Measurements from ENCODE around the gene INSRR. TPM values are rescaled to one million over a fixed set of nuclear protein-coding genes. Genes with fewer than 3 reads are reported as not detected.

INSRR gene
- total RNA-seq, 1 donor from 2014 or later, result 6.9 TPM

- peaks cover 19% of the 10 kb centered on the region for H3K27me3 Mint-ChIP-seq (ENCODE audit: unreplicated experiment)
- peaks cover 12% of the 10 kb centered on the region for H3K4me1 Mint-ChIP-seq (ENCODE audit: low read depth, unreplicated experiment)
- H3K9me3 Mint-ChIP-seq (ENCODE audit: unreplicated experiment), result peaks cover 14% of the 10 kb centered on the region
- H3K4me3 Mint-ChIP-seq (ENCODE audit: unreplicated experiment), result peak overlapping the region; percentile 80
- no peak for DNase-seq
- TF ChIP-seq CTCF (IDR thresholded peaks at IDR 0.05; ENCODE audit: partially characterized antibody, unreplicated experiment), result no peak
- peaks cover 10% of the 10 kb centered on the region for H3K36me3 Mint-ChIP-seq (ENCODE audit: unreplicated experiment)
- H3K27ac Mint-ChIP-seq (ENCODE audit: unreplicated experiment), result peak overlapping the region; percentile 87
Observed at GRCh38 chr1:156815961-156816422, 42.9 kb downstream of the INSRR start.

GRCh38 chr1:156815307-156815826, 43.5 kb downstream of the INSRR start:
- Mint-ChIP-seq H3K27me3 (ENCODE audit: unreplicated experiment) (peaks cover 17% of the 10 kb centered on the region), H3K4me3 (ENCODE audit: unreplicated experiment) (peak overlapping the region; percentile 80), H3K4me1 (ENCODE audit: low read depth, unreplicated experiment) (peaks cover 12% of the 10 kb centered on the region), H3K9me3 (ENCODE audit: unreplicated experiment) (peaks cover 14% of the 10 kb centered on the region), H3K27ac (ENCODE audit: unreplicated experiment) (peak overlapping the region; percentile 87), H3K36me3 (ENCODE audit: unreplicated experiment) (peaks cover 5% of the 10 kb centered on the region)
- DNase-seq, result peak; percentile 49
- no peak for TF ChIP-seq CTCF (IDR thresholded peaks at IDR 0.05; ENCODE audit: partially characterized antibody, unreplicated experiment)

GRCh38 chr1:156814571-156815260, 44.2 kb downstream of the INSRR start:
- Mint-ChIP-seq H3K27ac (ENCODE audit: unreplicated experiment) (peak overlapping the region; percentile 87), H3K36me3 (ENCODE audit: unreplicated experiment) (peaks cover 5% of the 10 kb centered on the region), H3K27me3 (ENCODE audit: unreplicated experiment) (peaks cover 17% of the 10 kb centered on the region), H3K9me3 (ENCODE audit: unreplicated experiment) (peaks cover 12% of the 10 kb centered on the region), H3K4me1 (ENCODE audit: low read depth, unreplicated experiment) (peaks cover 12% of the 10 kb centered on the region), H3K4me3 (ENCODE audit: unreplicated experiment) (peak overlapping the region; percentile 74)
- TF ChIP-seq CTCF (IDR thresholded peaks at IDR 0.05; ENCODE audit: partially characterized antibody, unreplicated experiment), result no peak
- DNase-seq, result no peak

GRCh38 chr1:156813750-156814570, 45.0 kb downstream of the INSRR start:
- Mint-ChIP-seq H3K9me3 (ENCODE audit: unreplicated experiment) (peaks cover 12% of the 10 kb centered on the region), H3K4me1 (ENCODE audit: low read depth, unreplicated experiment) (peaks cover 12% of the 10 kb centered on the region), H3K27ac (ENCODE audit: unreplicated experiment) (peak overlapping the region; percentile 13), H3K27me3 (ENCODE audit: unreplicated experiment) (peaks cover 17% of the 10 kb centered on the region), H3K36me3 (ENCODE audit: unreplicated experiment) (peaks cover 5% of the 10 kb centered on the region), H3K4me3 (ENCODE audit: unreplicated experiment) (peak overlapping the region; percentile 74)
- peak; percentile 70 for DNase-seq
- peak; percentile 29 for TF ChIP-seq CTCF (IDR thresholded peaks at IDR 0.05; ENCODE audit: partially characterized antibody, unreplicated experiment)
